AG04450 (cell line): ENCODE results near the gene CYP2C18. TPM values are rescaled to one million over a fixed set of nuclear protein-coding genes. Genes with fewer than 3 reads are reported as not detected.

Source experiments
- CTCF ChIA-PET: fragments of 300-600, 350-600 bp; formaldehyde crosslinking; extraction: SDS; loops from one replicate; lab custom pipeline; 2022; ENCODE audit warnings: antibody characterized with exemption, inconsistent platforms; lab: Charles Lee
- POLR2A ChIA-PET: fragments of 350-600 bp; formaldehyde crosslinking; extraction: SDS; loops from one replicate; lab custom pipeline; 2021; ENCODE audit warnings: antibody characterized with exemption, inconsistent platforms; lab: Yijun Ruan, JAX
- DNase-seq: peaks from one replicate; pipeline ENCODE4 v3.0.0-alpha.2; 2011; ENCODE audit warnings: low read depth, low spot score
- H3K27ac ChIP-seq: one replicate; pipeline ENCODE4 v1.5.1; 2012; ENCODE audit warnings: low read depth, low read length, control low read depth
- H3K27me3 ChIP-seq: one replicate; pipeline ENCODE4 v1.6.0; 2012; ENCODE audit warnings: low read length; ENCODE audit not compliant: control insufficient read depth, insufficient read depth
- H3K4me3 ChIP-seq: 2 replicates; pipeline ENCODE4 v1.5.1; 2011; ENCODE audit warnings: mild to moderate bottlenecking, low read depth, low read length, control low read depth
- H3K9me3 ChIP-seq: 2 replicates; pipeline ENCODE4 v1.5.1; 2012; ENCODE audit warnings: low read length; ENCODE audit not compliant: control insufficient read depth, insufficient read depth
- polyA plus RNA-seq: library from polyadenylated mRNA; depleted of rRNA; stranded (reverse); fragments of >200 nt; gene quantifications from 2 replicates; pipeline ENCODE4 v1.2.3, GENCODE V29; 2011
- TF ChIP-seq, protein P1 (sequence below): IDR thresholded peaks from 2 replicates; pipeline ENCODE4 v1.5.1; 2011; ENCODE audit warnings: low read depth, low read length, control low read depth, inconsistent platforms

CYP2C18 gene
- polyA plus RNA-seq, 1 experiment, result not detected

DNA sequence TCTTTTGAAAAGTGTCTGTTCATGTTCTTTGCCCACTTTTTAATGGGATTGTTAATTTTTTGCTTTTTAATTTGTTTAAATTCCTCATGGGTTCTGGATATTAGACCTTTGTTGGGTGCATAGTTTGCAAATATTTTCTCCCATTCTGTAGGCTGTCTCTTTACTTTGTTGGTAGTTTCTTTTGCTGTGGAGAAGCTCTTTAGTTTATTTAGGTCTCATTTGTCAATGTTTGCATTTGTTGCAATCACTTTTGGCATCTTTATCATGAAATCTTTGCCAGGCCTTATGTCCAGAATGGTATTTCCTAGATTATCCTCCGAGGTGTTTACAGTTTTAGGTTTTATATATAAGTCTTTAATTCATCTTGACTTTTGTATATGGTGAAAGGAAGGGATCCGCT is 55.1 kb downstream of the CYP2C18 start:
- no peaks in the 10 kb centered on the region for H3K27me3 ChIP-seq
- no peak overlapping the region for H3K4me3 ChIP-seq
- no peaks in the 10 kb centered on the region for H3K9me3 ChIP-seq
- POLR2A ChIA-PET, result no interaction called here
- CTCF ChIA-PET, result no interaction called here
- no peak overlapping the region for H3K27ac ChIP-seq
- TF ChIP-seq, protein P1, sequence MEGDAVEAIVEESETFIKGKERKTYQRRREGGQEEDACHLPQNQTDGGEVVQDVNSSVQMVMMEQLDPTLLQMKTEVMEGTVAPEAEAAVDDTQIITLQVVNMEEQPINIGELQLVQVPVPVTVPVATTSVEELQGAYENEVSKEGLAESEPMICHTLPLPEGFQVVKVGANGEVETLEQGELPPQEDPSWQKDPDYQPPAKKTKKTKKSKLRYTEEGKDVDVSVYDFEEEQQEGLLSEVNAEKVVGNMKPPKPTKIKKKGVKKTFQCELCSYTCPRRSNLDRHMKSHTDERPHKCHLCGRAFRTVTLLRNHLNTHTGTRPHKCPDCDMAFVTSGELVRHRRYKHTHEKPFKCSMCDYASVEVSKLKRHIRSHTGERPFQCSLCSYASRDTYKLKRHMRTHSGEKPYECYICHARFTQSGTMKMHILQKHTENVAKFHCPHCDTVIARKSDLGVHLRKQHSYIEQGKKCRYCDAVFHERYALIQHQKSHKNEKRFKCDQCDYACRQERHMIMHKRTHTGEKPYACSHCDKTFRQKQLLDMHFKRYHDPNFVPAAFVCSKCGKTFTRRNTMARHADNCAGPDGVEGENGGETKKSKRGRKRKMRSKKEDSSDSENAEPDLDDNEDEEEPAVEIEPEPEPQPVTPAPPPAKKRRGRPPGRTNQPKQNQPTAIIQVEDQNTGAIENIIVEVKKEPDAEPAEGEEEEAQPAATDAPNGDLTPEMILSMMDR, result no peak
- DNase-seq, result no peak

DNA sequence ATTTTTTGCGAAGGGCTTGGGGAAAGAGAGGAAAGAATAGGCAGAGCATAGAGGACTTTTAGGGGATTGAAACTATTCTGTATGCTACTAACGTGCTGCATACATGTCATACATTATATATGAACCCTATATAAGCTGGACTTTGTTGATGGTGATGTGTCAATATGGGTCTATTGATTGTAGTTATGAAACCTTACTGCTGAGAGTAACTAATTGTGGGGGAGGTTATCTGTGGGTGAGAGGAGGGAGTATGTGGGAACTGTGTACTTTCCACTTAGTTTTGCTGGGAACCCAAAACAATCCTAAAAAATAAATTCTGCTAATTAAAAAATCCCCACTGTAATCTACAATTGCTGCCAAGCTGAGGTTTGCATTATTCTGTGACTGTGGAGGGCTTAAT is 63.6 kb downstream of the CYP2C18 start:
- Histone ChIP-seq H3K27ac (no peak overlapping the region), H3K9me3 (peaks cover 4% of the 10 kb centered on the region; the same call in 1 of the 2 replicates), H3K4me3 (no peak overlapping the region), H3K27me3 (no peaks in the 10 kb centered on the region)
- POLR2A ChIA-PET, result no interaction called here
- TF ChIP-seq, protein P1, result no peak
- CTCF ChIA-PET, result no interaction called here
- no peak for DNase-seq

DNA sequence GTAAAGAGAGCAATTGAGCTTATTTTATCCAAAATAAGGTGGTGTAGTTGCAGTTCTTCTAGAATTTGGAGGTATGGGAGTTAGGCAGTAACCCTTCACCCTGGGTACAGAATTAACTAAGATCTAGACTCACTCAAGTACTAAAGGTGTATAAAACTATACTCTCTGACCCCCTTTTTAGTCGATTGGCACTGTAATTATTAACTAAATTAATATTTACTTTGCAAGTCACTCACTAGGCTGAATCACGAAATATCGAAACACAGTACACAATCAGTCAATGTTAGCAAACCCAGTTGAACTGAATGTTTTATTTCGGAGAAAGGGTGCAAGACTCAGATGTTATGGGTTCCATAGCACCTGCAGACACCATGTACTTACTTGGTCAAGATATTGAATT is 64.3 kb downstream of the CYP2C18 start:
- TF ChIP-seq, protein P1, result no peak
- H3K4me3 ChIP-seq, result no peak overlapping the region
- DNase-seq, result no peak
- H3K9me3 ChIP-seq, result peaks cover 4% of the 10 kb centered on the region; the same call in 1 of the 2 replicates
- ChIA-PET POLR2A (no interaction called here), CTCF (no interaction called here)
- H3K27me3 ChIP-seq, result no peaks in the 10 kb centered on the region
- no peak overlapping the region for H3K27ac ChIP-seq

DNA sequence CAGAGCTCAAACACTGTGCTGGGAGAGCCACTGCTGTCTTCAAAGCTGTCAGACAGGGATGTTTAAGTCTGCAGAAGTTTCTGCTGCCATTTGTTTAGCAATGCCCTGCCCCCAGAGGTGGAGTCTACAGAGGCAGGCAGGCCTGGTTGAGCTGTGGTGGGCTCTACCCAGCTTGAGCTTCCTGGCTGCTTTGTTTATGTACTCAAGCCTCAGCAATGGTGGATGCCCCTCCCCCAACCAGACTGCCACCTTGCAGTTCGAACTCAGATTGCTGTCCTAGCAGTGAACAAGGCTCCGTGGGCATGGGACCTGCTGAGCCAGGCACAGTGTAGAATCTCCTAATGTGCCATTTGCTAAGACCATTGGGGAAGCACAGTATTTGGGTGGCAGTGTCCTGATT is 74.4 kb downstream of the CYP2C18 start:
- ChIA-PET CTCF (no interaction called here), POLR2A (no interaction called here)
- TF ChIP-seq, protein P1, result no peak
- no peaks in the 10 kb centered on the region for H3K27me3 ChIP-seq
- DNase-seq, result no peak
- peaks cover 9% of the 10 kb centered on the region; the same call in 1 of the 2 replicates for H3K9me3 ChIP-seq
- H3K4me3 ChIP-seq, result no peak overlapping the region
- H3K27ac ChIP-seq, result no peak overlapping the region

DNA sequence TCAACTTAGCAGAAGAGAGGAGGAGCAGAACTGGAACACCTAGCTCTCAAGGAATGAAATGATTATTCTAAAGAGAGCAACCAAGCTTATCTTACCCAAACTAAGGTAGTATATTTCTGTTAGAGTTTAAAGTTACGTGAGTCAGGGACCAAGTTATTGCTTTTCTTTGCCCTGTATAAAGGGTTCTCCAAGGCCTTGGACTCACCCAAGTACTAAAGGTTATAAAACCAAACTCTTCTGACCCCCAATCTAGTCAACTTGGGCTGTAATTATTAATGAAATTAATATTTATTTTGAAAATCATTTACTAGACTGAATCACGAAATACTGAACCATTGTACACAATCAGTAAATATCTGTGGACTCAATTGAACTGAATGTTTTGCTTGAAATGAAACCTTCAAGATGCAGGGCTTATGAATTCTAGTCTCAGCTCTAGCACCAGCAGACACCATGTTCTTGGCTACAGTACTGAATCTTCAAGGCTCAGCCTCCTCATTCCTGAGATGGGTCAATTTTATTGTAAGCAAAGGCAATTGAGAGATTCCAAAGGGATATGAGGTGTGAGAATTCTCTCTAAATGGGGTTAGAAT is 77.2 kb downstream of the CYP2C18 start:
- POLR2A ChIA-PET, result no interaction called here
- CTCF ChIA-PET, result no interaction called here
- Histone ChIP-seq H3K27ac (no peak overlapping the region), H3K9me3 (peaks cover 9% of the 10 kb centered on the region; the same call in 1 of the 2 replicates), H3K4me3 (no peak overlapping the region), H3K27me3 (no peaks in the 10 kb centered on the region)
- DNase-seq, result no peak
- TF ChIP-seq, protein P1, result no peak
